Measurements from ENCODE around the gene GNL1. TPM values are rescaled to one million over a fixed set of nuclear protein-coding genes. Genes with fewer than 3 reads are reported as not detected.

The GNL1 gene
- total RNA-seq, 1 donor from 2014 or later, result 109 TPM

GRCh38 chr6:30562470-30563425, 6.5 kb upstream of the GNL1 start:
- Mint-ChIP-seq H3K4me3 (ENCODE audit: unreplicated experiment) (peak overlapping the region; percentile 57), H3K9me3 (ENCODE audit: unreplicated experiment) (no peaks in the 10 kb centered on the region), H3K4me1 (ENCODE audit: unreplicated experiment) (peaks cover 7% of the 10 kb centered on the region), H3K36me3 (ENCODE audit: low read depth, unreplicated experiment) (peaks cover 22% of the 10 kb centered on the region), H3K27ac (ENCODE audit: unreplicated experiment) (peak overlapping the region; percentile 50), H3K27me3 (ENCODE audit: unreplicated experiment) (peaks cover 4% of the 10 kb centered on the region)
- TF ChIP-seq CTCF (IDR thresholded peaks at IDR 0.05; ENCODE audit: unreplicated experiment), result no peak
- DNase-seq (ENCODE audit: low spot score), result no peak

GRCh38 chr6:30560930-30561329, 4.6 kb upstream of the GNL1 start:
- no peaks in the 10 kb centered on the region for H3K9me3 Mint-ChIP-seq (ENCODE audit: unreplicated experiment)
- no peak for TF ChIP-seq CTCF (IDR thresholded peaks at IDR 0.05; ENCODE audit: unreplicated experiment)
- DNase-seq (ENCODE audit: low spot score), result no peak
- no peak overlapping the region for H3K27ac Mint-ChIP-seq (ENCODE audit: unreplicated experiment)
- H3K4me3 Mint-ChIP-seq (ENCODE audit: unreplicated experiment), result no peak overlapping the region
- H3K27me3 Mint-ChIP-seq (ENCODE audit: unreplicated experiment), result peaks cover 14% of the 10 kb centered on the region
- H3K4me1 Mint-ChIP-seq (ENCODE audit: unreplicated experiment), result peaks cover 20% of the 10 kb centered on the region
- peaks cover 23% of the 10 kb centered on the region for H3K36me3 Mint-ChIP-seq (ENCODE audit: low read depth, unreplicated experiment)

- peak overlapping the region; percentile 99 for H3K4me3 Mint-ChIP-seq (ENCODE audit: unreplicated experiment)
- DNase-seq (ENCODE audit: low spot score), result no peak
- H3K27me3 Mint-ChIP-seq (ENCODE audit: unreplicated experiment), result peaks cover 11% of the 10 kb centered on the region
- H3K36me3 Mint-ChIP-seq (ENCODE audit: low read depth, unreplicated experiment), result peaks cover 35% of the 10 kb centered on the region
- peaks cover 29% of the 10 kb centered on the region for H3K4me1 Mint-ChIP-seq (ENCODE audit: unreplicated experiment)
- H3K9me3 Mint-ChIP-seq (ENCODE audit: unreplicated experiment), result no peaks in the 10 kb centered on the region
- no peak for TF ChIP-seq CTCF (IDR thresholded peaks at IDR 0.05; ENCODE audit: unreplicated experiment)
- peak overlapping the region; percentile 100 for H3K27ac Mint-ChIP-seq (ENCODE audit: unreplicated experiment)
Observed at GRCh38 chr6:30557683-30557981, 1.3 kb upstream of the GNL1 start.

- Mint-ChIP-seq H3K4me3 (ENCODE audit: unreplicated experiment) (peak within 1 kb of the TSS; percentile 99), H3K9me3 (ENCODE audit: unreplicated experiment) (no peaks in the 10 kb centered on the region), H3K27ac (ENCODE audit: unreplicated experiment) (peak within 1 kb of the TSS; percentile 100), H3K27me3 (ENCODE audit: unreplicated experiment) (peaks cover 11% of the 10 kb centered on the region), H3K4me1 (ENCODE audit: unreplicated experiment) (peaks cover 29% of the 10 kb centered on the region), H3K36me3 (ENCODE audit: low read depth, unreplicated experiment) (peaks cover 35% of the 10 kb centered on the region)
- DNase-seq (ENCODE audit: low spot score), result peak; percentile 72
- no peak for TF ChIP-seq CTCF (IDR thresholded peaks at IDR 0.05; ENCODE audit: unreplicated experiment)
Observed at GRCh38 chr6:30556906-30557682, 805 bp upstream of the GNL1 start, which contains the start of gene PRR3. TSS of gene PRR3 (plus strand) at chr6:30557295. CDS start at chr6:30557345, 50 bp downstream.

GRCh38 chr6:30555816-30556065, 548 bp downstream of the GNL1 start:
- peaks cover 12% of the 10 kb centered on the region for H3K27me3 Mint-ChIP-seq (ENCODE audit: unreplicated experiment)
- H3K4me1 Mint-ChIP-seq (ENCODE audit: unreplicated experiment), result peaks cover 29% of the 10 kb centered on the region
- peaks cover 46% of the 10 kb centered on the region for H3K36me3 Mint-ChIP-seq (ENCODE audit: low read depth, unreplicated experiment)
- H3K9me3 Mint-ChIP-seq (ENCODE audit: unreplicated experiment), result no peaks in the 10 kb centered on the region
- H3K27ac Mint-ChIP-seq (ENCODE audit: unreplicated experiment), result peak overlapping the region; percentile 100
- no peak for TF ChIP-seq CTCF (IDR thresholded peaks at IDR 0.05; ENCODE audit: unreplicated experiment)
- peak overlapping the region; percentile 99 for H3K4me3 Mint-ChIP-seq (ENCODE audit: unreplicated experiment)
- DNase-seq (ENCODE audit: low spot score), result no peak
